Central memory CD8-positive, alpha-beta T cell (primary cell): ENCODE results near the gene RBP3.

Source experiments
- ATAC-seq: fragments of 150-1000 bp; cut with Tn5 transposase; replicated peaks from 2 replicates; pipeline ENCODE4 v1.10.0; 2022; ENCODE audit warnings: mild to moderate bottlenecking, moderate FRiP score, moderate number of reproducible peaks; ENCODE audit not compliant: poor library complexity, severe bottlenecking; ENCODE audit errors: extremely low read depth
- DNase-seq, 2 donors: peaks; one replicate each; pipeline ENCODE4 v3.0.0; 2021; ENCODE audit warnings: low spot score in 2 of 2
- H3K27ac Mint-ChIP-seq: one replicate; pipeline ENCODE4 v1.8.0; 2022; ENCODE audit warnings: low read depth, mild to moderate bottlenecking, moderate library complexity, mixed read lengths
- H3K27me3 Mint-ChIP-seq: one replicate; pipeline ENCODE4 v1.8.0; 2022; ENCODE audit warnings: mixed read lengths
- H3K36me3 Mint-ChIP-seq: one replicate; pipeline ENCODE4 v1.8.0; 2022; ENCODE audit warnings: mild to moderate bottlenecking, moderate library complexity, mixed read lengths; ENCODE audit not compliant: insufficient read depth
- H3K4me1 Mint-ChIP-seq: one replicate; pipeline ENCODE4 v1.8.0; 2022; ENCODE audit warnings: mixed read lengths
- H3K4me3 Mint-ChIP-seq: one replicate; pipeline ENCODE4 v1.8.0; 2022; ENCODE audit warnings: mild to moderate bottlenecking, moderate library complexity, mixed read lengths
- H3K9me3 Mint-ChIP-seq: one replicate; pipeline ENCODE4 v1.8.0; 2022; ENCODE audit warnings: mixed read lengths

Gene RBP3

DNA sequence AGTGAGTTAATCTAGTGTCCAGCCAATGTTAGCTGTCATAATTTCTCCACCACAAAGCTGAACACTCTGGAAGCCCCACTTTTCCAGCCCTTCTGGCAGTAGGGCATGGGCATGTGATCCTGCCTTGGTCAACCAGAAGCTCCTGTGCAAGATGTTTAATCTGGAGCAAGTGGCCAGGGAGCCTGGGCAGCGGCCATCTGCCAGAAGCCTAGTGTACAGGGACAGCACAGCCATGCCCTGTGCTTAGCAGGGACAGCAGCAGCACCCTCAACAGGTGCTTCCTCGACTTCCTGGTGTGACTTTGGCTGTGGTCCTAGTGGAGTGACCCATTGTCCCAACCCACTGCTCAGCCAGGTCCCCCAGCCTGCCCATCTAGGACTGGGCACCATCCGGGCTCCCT lies 10.3 kb downstream of the RBP3 start:
- Mint-ChIP-seq H3K9me3 (no peaks in the 10 kb centered on the region), H3K27me3 (no peaks in the 10 kb centered on the region), H3K27ac (no peak overlapping the region), H3K4me3 (no peak overlapping the region), H3K4me1 (no peaks in the 10 kb centered on the region), H3K36me3 (peaks cover 1% of the 10 kb centered on the region)
- ATAC-seq (no peak), DNase-seq (no peak)

DNA sequence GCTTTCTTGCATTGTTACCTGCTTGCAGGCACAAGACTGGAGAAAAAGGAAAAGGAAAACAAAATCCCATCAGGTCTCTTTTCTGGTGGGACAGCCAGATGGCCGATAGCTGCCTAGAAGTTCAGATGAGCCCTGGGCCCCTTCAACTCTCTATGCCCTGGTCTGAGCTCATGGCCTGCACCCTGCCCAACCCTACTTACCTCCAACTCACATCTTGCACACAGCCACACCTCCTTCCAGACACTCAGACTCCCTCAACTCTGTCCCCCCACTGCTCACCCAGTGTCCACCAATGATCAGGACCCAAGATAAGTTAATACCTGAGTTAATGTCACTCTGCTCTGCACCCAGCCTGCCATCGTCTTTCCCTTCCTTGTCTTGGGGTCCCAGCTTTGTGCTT lies 10.9 kb downstream of the RBP3 start:
- Mint-ChIP-seq H3K27ac (no peak overlapping the region), H3K27me3 (no peaks in the 10 kb centered on the region), H3K9me3 (no peaks in the 10 kb centered on the region), H3K4me1 (no peaks in the 10 kb centered on the region), H3K4me3 (no peak overlapping the region), H3K36me3 (peaks cover 1% of the 10 kb centered on the region)
- no peak for DNase-seq
- no peak for ATAC-seq

GRCh38 chr10:47359626-47360418 lies 11.7 kb downstream of the RBP3 start:
- H3K4me3 Mint-ChIP-seq: no peak overlapping the region
- H3K27me3 Mint-ChIP-seq: no peaks in the 10 kb centered on the region
- no peaks in the 10 kb centered on the region for H3K4me1 Mint-ChIP-seq
- H3K36me3 Mint-ChIP-seq: peaks cover 1% of the 10 kb centered on the region
- no peak overlapping the region for H3K27ac Mint-ChIP-seq
- DNase-seq (no peak), ATAC-seq (no peak)
- H3K9me3 Mint-ChIP-seq: no peaks in the 10 kb centered on the region

- DNase-seq (no peak), ATAC-seq (no peak)
- no peak overlapping the region for H3K4me3 Mint-ChIP-seq
- H3K9me3 Mint-ChIP-seq: no peaks in the 10 kb centered on the region
- H3K4me1 Mint-ChIP-seq: no peaks in the 10 kb centered on the region
- H3K27me3 Mint-ChIP-seq: no peaks in the 10 kb centered on the region
- H3K36me3 Mint-ChIP-seq: peaks cover 1% of the 10 kb centered on the region
- H3K27ac Mint-ChIP-seq: no peak overlapping the region
Measured at GRCh38 chr10:47360419-47361040, 12.4 kb downstream of the RBP3 start.

DNA sequence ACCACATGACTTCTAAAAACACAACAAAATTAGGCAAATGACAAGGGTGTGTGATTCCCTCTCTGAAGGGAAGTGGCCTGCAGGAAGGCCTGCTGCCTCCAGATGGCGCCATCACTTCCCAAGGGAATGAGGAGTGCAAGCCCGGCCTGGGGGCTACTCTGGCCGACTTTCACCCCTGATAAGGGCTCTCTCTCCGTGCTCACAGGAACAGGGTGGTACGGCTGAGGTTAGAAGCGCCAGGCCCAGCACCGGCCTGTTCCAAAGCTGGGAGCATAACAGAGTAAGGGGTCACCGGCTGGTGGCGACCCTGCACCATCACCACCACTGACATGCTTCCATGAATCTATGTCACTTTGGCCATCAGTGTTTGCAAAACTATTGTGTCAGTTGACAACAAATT lies 13.1 kb downstream of the RBP3 start:
- Mint-ChIP-seq H3K4me1 (no peaks in the 10 kb centered on the region), H3K36me3 (peaks cover 1% of the 10 kb centered on the region), H3K4me3 (no peak overlapping the region), H3K9me3 (no peaks in the 10 kb centered on the region), H3K27ac (no peak overlapping the region), H3K27me3 (no peaks in the 10 kb centered on the region)
- ATAC-seq (no peak), DNase-seq (no peak)

DNA sequence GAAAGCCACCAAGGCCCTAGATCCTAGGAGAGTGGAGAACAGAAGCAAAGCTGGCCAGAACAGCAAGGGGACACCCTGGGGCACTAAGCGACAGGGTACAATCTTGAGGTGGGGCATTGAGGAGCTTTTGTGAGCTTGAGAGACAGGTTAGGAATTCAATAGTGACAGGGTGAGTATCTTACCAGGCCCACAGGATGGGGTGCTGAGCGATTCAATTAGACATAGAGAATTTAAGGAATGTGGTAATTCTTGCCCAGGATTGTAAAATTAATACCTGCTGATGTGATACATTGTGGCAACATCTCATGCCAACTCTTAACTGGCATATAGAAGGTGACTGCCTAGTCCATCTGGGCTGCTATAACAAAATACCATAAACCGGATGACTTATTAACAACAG lies 14.0 kb downstream of the RBP3 start:
- Mint-ChIP-seq H3K9me3 (no peaks in the 10 kb centered on the region), H3K36me3 (peaks cover 1% of the 10 kb centered on the region), H3K4me3 (no peak overlapping the region), H3K27ac (no peak overlapping the region), H3K4me1 (no peaks in the 10 kb centered on the region), H3K27me3 (no peaks in the 10 kb centered on the region)
- DNase-seq (no peak), ATAC-seq (no peak)

GRCh38 chr10:47363781-47364180 lies 15.6 kb downstream of the RBP3 start:
- Mint-ChIP-seq H3K27ac (no peak overlapping the region), H3K4me3 (no peak overlapping the region)

GRCh38 chr10:47364366-47364765 lies 16.2 kb downstream of the RBP3 start:
- no peak overlapping the region for H3K27ac Mint-ChIP-seq
- no peaks in the 10 kb centered on the region for H3K36me3 Mint-ChIP-seq
- DNase-seq (no peak), ATAC-seq (no peak)
- no peak overlapping the region for H3K4me3 Mint-ChIP-seq
- H3K4me1 Mint-ChIP-seq: no peaks in the 10 kb centered on the region
- no peaks in the 10 kb centered on the region for H3K9me3 Mint-ChIP-seq
- H3K27me3 Mint-ChIP-seq: peaks cover 2% of the 10 kb centered on the region

More at GRCh38 chr10:47363781-47364180, 15.6 kb downstream of the RBP3 start:
- DNase-seq (no peak), ATAC-seq (no peak)
- Mint-ChIP-seq H3K36me3 (no peaks in the 10 kb centered on the region), H3K4me1 (no peaks in the 10 kb centered on the region), H3K9me3 (no peaks in the 10 kb centered on the region), H3K27me3 (no peaks in the 10 kb centered on the region)

GRCh38 chr10:47364911-47365310 lies 16.7 kb downstream of the RBP3 start:
- no peaks in the 10 kb centered on the region for H3K4me1 Mint-ChIP-seq
- H3K36me3 Mint-ChIP-seq: no peaks in the 10 kb centered on the region
- H3K27me3 Mint-ChIP-seq: peaks cover 8% of the 10 kb centered on the region
- DNase-seq (no peak), ATAC-seq (no peak)
- H3K9me3 Mint-ChIP-seq: no peaks in the 10 kb centered on the region
- H3K27ac Mint-ChIP-seq: no peak overlapping the region
- H3K4me3 Mint-ChIP-seq: no peak overlapping the region

- no peak for DNase-seq
- no peaks in the 10 kb centered on the region for H3K36me3 Mint-ChIP-seq
- H3K4me1 Mint-ChIP-seq: no peaks in the 10 kb centered on the region
- ATAC-seq: no peak
- H3K9me3 Mint-ChIP-seq: no peaks in the 10 kb centered on the region
- H3K4me3 Mint-ChIP-seq: no peak overlapping the region
- H3K27me3 Mint-ChIP-seq: peaks cover 9% of the 10 kb centered on the region
- H3K27ac Mint-ChIP-seq: no peak overlapping the region
Measured at GRCh38 chr10:47365431-47366180, 17.4 kb downstream of the RBP3 start.

- H3K27me3 Mint-ChIP-seq: peaks cover 9% of the 10 kb centered on the region
- DNase-seq: no peak
- no peak overlapping the region for H3K4me3 Mint-ChIP-seq
- H3K27ac Mint-ChIP-seq: no peak overlapping the region
- no peaks in the 10 kb centered on the region for H3K36me3 Mint-ChIP-seq
- H3K4me1 Mint-ChIP-seq: no peaks in the 10 kb centered on the region
- no peaks in the 10 kb centered on the region for H3K9me3 Mint-ChIP-seq
- ATAC-seq: no peak
Measured at GRCh38 chr10:47366181-47366631, 18.0 kb downstream of the RBP3 start.

DNA sequence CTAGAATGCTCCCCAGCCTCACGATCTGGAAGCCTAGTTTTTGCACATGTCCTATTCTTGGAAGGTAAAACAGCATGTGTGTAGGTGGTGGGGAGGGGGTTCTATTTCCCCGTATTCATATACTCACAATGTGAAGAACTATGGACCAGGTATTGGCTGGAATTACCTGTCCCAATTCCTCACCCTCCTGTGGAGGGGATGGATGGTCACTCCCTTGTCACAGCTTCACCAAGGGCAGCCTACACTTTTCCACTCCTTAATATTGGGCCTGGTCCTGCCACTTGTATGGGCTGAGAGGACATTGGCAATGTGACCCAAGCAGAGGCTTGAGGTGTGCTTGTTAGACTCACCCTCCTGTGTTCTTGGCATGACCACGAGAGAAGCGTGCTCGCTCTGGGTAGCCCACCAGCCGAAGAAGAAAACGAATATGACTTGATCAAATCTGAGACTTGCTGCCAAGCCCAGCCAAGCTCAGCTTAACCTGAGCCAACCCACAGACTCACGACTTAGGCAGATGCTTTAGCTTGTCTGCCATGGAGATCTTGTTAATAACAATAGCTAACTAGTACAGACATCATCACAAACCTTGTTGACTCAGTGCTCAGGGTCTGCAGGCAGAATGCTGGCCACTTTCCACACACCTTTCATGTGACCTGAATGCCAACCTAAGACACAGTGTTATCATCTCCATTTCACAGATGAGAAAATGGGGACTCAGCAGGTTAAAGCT lies 18.7 kb downstream of the RBP3 start:
- ATAC-seq (no peak), DNase-seq (no peak)
- no peaks in the 10 kb centered on the region for H3K4me1 Mint-ChIP-seq
- no peak overlapping the region for H3K27ac Mint-ChIP-seq
- H3K27me3 Mint-ChIP-seq: peaks cover 9% of the 10 kb centered on the region
- H3K9me3 Mint-ChIP-seq: no peaks in the 10 kb centered on the region
- no peak overlapping the region for H3K4me3 Mint-ChIP-seq
- no peaks in the 10 kb centered on the region for H3K36me3 Mint-ChIP-seq
